ENCODE measurements around the gene CTSS.

- TF ChIP-seq POU6F1 (CRISPR knock-in tag; IDR thresholded peaks at IDR 0.05; ENCODE audit: borderline replicate concordance, low read depth): no peak
- no peak for TF ChIP-seq RARB (CRISPR knock-in tag; IDR thresholded peaks at IDR 0.05)
- TF ChIP-seq ESRRG (CRISPR knock-in tag; IDR thresholded peaks at IDR 0.05): no peak
- TF ChIP-seq ZFP3 (CRISPR knock-in tag; IDR thresholded peaks at IDR 0.05): no peak
- no peak for TF ChIP-seq PATZ1 (CRISPR knock-in tag; IDR thresholded peaks at IDR 0.05; ENCODE audit: borderline replicate concordance)
Measured at GRCh38 chr1:150753416-150753815, 12.2 kb downstream of the CTSS start.

Data from SK-N-SH treated with all-trans-retinoic acid at 6 μM for 48 hours (cell line).